A549 (cell line): ENCODE data around the gene KCNA1. TPM values are rescaled to one million over a fixed set of nuclear protein-coding genes. Genes with fewer than 3 reads are reported as not detected.

Source experiments
- ATAC-seq, 2 experiments: fragments of 200-7000 bp in 1 of 2; fragments of >200 bp in 1 of 2; cut with Nextera tagmentation in 1 of 2; cut with Tn5 transposase in 1 of 2; 3 replicates each; pipeline versions ENCODE4 v1.8.0 to v1.9.1; 2018 to 2020; ENCODE audit warnings: mild to moderate bottlenecking in 1 of 2, moderate library complexity in 1 of 2
- CTCF ChIA-PET: fragments of 300-600 bp; sonication (Branson Sonifier 250); formaldehyde crosslinking; extraction: SDS; loops from one replicate; lab custom pipeline; 2021; ENCODE audit warnings: antibody characterized with exemption, inconsistent platforms; lab: Yijun Ruan, JAX
- POLR2A ChIA-PET: fragments of 350-600 bp; formaldehyde crosslinking; extraction: SDS; loops from one replicate; lab custom pipeline; 2021; ENCODE audit warnings: antibody characterized with exemption, inconsistent platforms; lab: Yijun Ruan, JAX
- DNase-seq, 2 experiments: peaks; one replicate each; pipeline versions ENCODE4 v3.0.0 to v3.0.0-alpha.2; 2011 to 2016; ENCODE audit warnings: low read depth in 1 of 2, low spot score in 1 of 2
- FAIRE-seq: peaks from 2 replicates; lab custom pipeline; 2011; peaks lifted over from hg19 to GRCh38; lab: Jason Lieb, UNC
- H3K27ac ChIP-seq, 2 experiments: fragments of >200 bp; sonication (Bioruptor Twin); formaldehyde crosslinking; 3 replicates each; pipeline ENCODE4 v1.5.1; 2016 to 2017
- H3K4me1 ChIP-seq: fragments of >200 bp; sonication (Bioruptor Twin); formaldehyde crosslinking; 3 replicates; pipeline ENCODE4 v1.6.1; 2016
- H3K4me2 ChIP-seq: fragments of >200 bp; sonication (Bioruptor Twin); formaldehyde crosslinking; 3 replicates; pipeline ENCODE4 v1.6.1; 2016
- H3K4me3 ChIP-seq: fragments of >200 bp; sonication (Bioruptor Twin); formaldehyde crosslinking; 3 replicates; pipeline ENCODE4 v1.5.1; 2016
- H3K9me3 ChIP-seq: fragments of >200 bp; sonication (Bioruptor Twin); formaldehyde crosslinking; 3 replicates; pipeline ENCODE4 v1.6.1; 2016
- BHLHE40 ChIP-seq: IDR thresholded peaks from 2 replicates; pipeline ENCODE4 v1.6.1; 2012; ENCODE audit warnings: low read depth, low read length, inconsistent platforms
- CBX2 ChIP-seq: fragments of 200-600 bp; sonication (generic); IDR thresholded peaks from 2 replicates; pipeline ENCODE4 v1.6.1; 2016; ENCODE audit warnings: low read depth, mild to moderate bottlenecking, borderline replicate concordance
- CBX8 ChIP-seq: fragments of 200-600 bp; sonication (generic); IDR thresholded peaks from 2 replicates; pipeline ENCODE4 v1.6.1; 2016
- CHD2 ChIP-seq: fragments of 150-350 bp; IDR thresholded peaks from 2 replicates; pipeline ENCODE4 v1.6.1; 2014; ENCODE audit warnings: low read length; ENCODE audit not compliant: partially characterized antibody
- EHF ChIP-seq: fragments of 250-450 bp; sonication (Bioruptor Pico); IDR thresholded peaks from 2 replicates; pipeline ENCODE4 v1.5.0; 2020; ENCODE audit warnings: mild to moderate bottlenecking
- ESRRA ChIP-seq: fragments of 150-350 bp; IDR thresholded peaks from 2 replicates; pipeline ENCODE4 v1.6.1; 2014; ENCODE audit warnings: mild to moderate bottlenecking, low read length, borderline replicate concordance
- FOSL2 ChIP-seq, 2 experiments: fragments of 450-650 bp in 1 of 2; fragments of >200 bp in 1 of 2; sonication (Bioruptor Twin) in 1 of 2; formaldehyde crosslinking; IDR thresholded peaks; 2 replicates each; pipeline versions ENCODE4 v1.5.0 to v1.6.1; 2016 to 2020; ENCODE audit warnings: mild to moderate bottlenecking in 1 of 2, moderate library complexity in 1 of 2
- FOXS1 ChIP-seq: fragments of 250-450 bp; sonication (Bioruptor Pico); IDR thresholded peaks from 2 replicates; pipeline ENCODE4 v1.5.0; 2020; ENCODE audit warnings: mild to moderate bottlenecking, moderate library complexity
- HEYL ChIP-seq: fragments of 250-450 bp; sonication (Bioruptor Pico); IDR thresholded peaks from 2 replicates; pipeline ENCODE4 v1.8.0; 2021; ENCODE audit warnings: mild to moderate bottlenecking, moderate library complexity
- HOXB5 ChIP-seq: fragments of 250-450 bp; sonication (Bioruptor Pico); IDR thresholded peaks from 2 replicates; pipeline ENCODE4 v1.5.0; 2020; ENCODE audit warnings: mild to moderate bottlenecking, moderate library complexity
- JUNB ChIP-seq: fragments of >200 bp; sonication (Bioruptor Twin); formaldehyde crosslinking; IDR thresholded peaks from 2 replicates; pipeline ENCODE4 v1.6.1; 2016
- KDM1A ChIP-seq: fragments of 200-600 bp; sonication (generic); IDR thresholded peaks from 2 replicates; pipeline ENCODE4 v1.6.1; 2016; ENCODE audit warnings: low read depth, mild to moderate bottlenecking
- NFE2L2 ChIP-seq: fragments of 150-350 bp; conservative IDR thresholded peaks from 2 replicates; pipeline ENCODE4 v1.6.1; 2014; ENCODE audit warnings: low read length
- NPAS2 ChIP-seq: fragments of 250-450 bp; sonication (Bioruptor Pico); IDR thresholded peaks from 2 replicates; pipeline ENCODE4 v1.8.0; 2022; ENCODE audit warnings: mild to moderate bottlenecking, moderate library complexity, borderline replicate concordance
- POLR2A ChIP-seq: IDR thresholded peaks from 2 replicates; pipeline ENCODE4 v1.6.1; 2012; ENCODE audit warnings: mild to moderate bottlenecking, low read length
- RAD21 ChIP-seq, 2 experiments: fragments of >200 bp in 1 of 2; sonication (Bioruptor Twin) in 1 of 2; formaldehyde crosslinking in 1 of 2; IDR thresholded peaks in 1 of 2; conservative IDR thresholded peaks in 1 of 2; 2 replicates in 1 of 2; 3 replicates in 1 of 2; pipeline ENCODE4 v1.6.1; 2012 to 2018; ENCODE audit warnings: inconsistent platforms in 1 of 2
- RNF2 ChIP-seq: fragments of 200-600 bp; sonication (generic); IDR thresholded peaks from 2 replicates; pipeline ENCODE4 v1.6.1; 2016; ENCODE audit warnings: low read depth, mild to moderate bottlenecking, antibody characterized with exemption, moderate library complexity, borderline replicate concordance
- SREBF2 ChIP-seq: fragments of 450-650 bp; IDR thresholded peaks from 2 replicates; pipeline ENCODE4 v1.6.1; 2014; ENCODE audit warnings: mild to moderate bottlenecking, moderate library complexity
- ZC3H11A ChIP-seq: fragments of 450-650 bp; IDR thresholded peaks from 2 replicates; pipeline ENCODE4 v1.6.1; 2014; ENCODE audit warnings: antibody characterized with exemption, mild to moderate bottlenecking
- ZFP36 ChIP-seq: fragments of 450-650 bp; IDR thresholded peaks from 2 replicates; pipeline ENCODE4 v1.6.1; 2014; ENCODE audit warnings: borderline replicate concordance; ENCODE audit not compliant: partially characterized antibody
- WGBS: methylation state at CpG from one replicate; pipeline ENCODE4 v1.1.6; 2017; ENCODE audit errors: missing lambda C conversion rate; 5-methylcytosine and 5-hydroxymethylcytosine counted together
- polyA plus RNA-seq, 4 experiments: library from polyadenylated mRNA; depleted of rRNA in 3 of 4; stranded (reverse); fragments of >200 nt; fragmentation: RNase III in 1 of 4; extraction: RNeasy Plus Mini Kit Qiagen cat#74134 plus additional on column Dnase treatment in 1 of 4; gene quantifications; 2 replicates in 3 of 4; 3 replicates in 1 of 4; pipeline ENCODE4 v1.2.3, GENCODE V29; 2011 to 2017
- TF ChIP-seq, protein P1 (sequence below): IDR thresholded peaks from 2 replicates; pipeline ENCODE4 v1.6.1; 2012
- TF ChIP-seq, protein P2 (sequence below): fragments of 150-350 bp; IDR thresholded peaks from 2 replicates; pipeline ENCODE4 v1.6.1; 2014; ENCODE audit warnings: low read depth, mild to moderate bottlenecking, low read length
- TF ChIP-seq, protein P3 (sequence below): fragments of >200 bp; sonication (Bioruptor Twin); formaldehyde crosslinking; IDR thresholded peaks from 3 replicates; pipeline ENCODE4 v1.5.1; 2016
- TF ChIP-seq, protein P4 (sequence below): fragments of 450-650 bp; IDR thresholded peaks from 2 replicates; pipeline ENCODE4 v1.6.1; 2014; ENCODE audit warnings: antibody characterized with exemption
- TF ChIP-seq, protein P5 (sequence below): fragments of 250-450 bp; sonication (Bioruptor Pico); IDR thresholded peaks from 2 replicates; pipeline ENCODE4 v1.5.0; 2021; ENCODE audit warnings: mild to moderate bottlenecking, moderate library complexity, borderline replicate concordance

The KCNA1 gene
- polyA plus RNA-seq, 2 of the 4 experiments (the other 2 are of a cell fraction), result not detected

DNA sequence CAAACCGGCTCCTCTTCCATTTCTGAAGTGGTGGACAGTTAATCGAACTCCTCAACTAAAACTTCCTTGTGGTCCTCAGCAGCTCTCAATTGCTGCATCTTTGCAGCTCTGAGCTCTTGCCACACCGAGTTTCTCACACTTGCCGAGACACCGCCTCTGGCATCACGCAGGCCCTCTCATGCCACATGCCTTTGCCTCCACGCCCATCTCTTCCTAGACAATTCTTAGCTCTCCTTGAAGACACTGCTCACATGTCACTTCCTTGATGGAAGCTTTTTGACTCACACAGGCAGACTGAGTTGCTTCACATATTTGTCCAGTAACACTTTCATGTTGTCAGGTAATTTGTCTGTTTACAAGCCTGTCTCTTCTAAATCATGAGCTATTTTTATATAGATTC, 29.2 kb downstream of the KCNA1 start:
- H3K4me3 ChIP-seq, result no peak overlapping the region
- no peaks in the 10 kb centered on the region for H3K9me3 ChIP-seq
- H3K4me2 ChIP-seq, result no peak overlapping the region
- ATAC-seq (no peak), DNase-seq (no peak), FAIRE-seq (no peak)
- CTCF ChIA-PET, result interaction anchor here (0.6 to 1.6 kb wide), 4 partner anchors 11 to 140 kb away, joined by 3 to 4 read pairs (median 4); no protein-coding TSS in a partner anchor
- no peak overlapping the region for H3K27ac ChIP-seq
- no peak for TF ChIP-seq NFE2L2
- no peak for TF ChIP-seq EHF
- TF ChIP-seq BHLHE40, result no peak
- no peak for TF ChIP-seq ZFP36
- TF ChIP-seq POLR2A, result no peak
- TF ChIP-seq HEYL (CRISPR knock-in tag), result no peak
- no peak for TF ChIP-seq FOSL2 (IDR thresholded peaks at IDR 0.05)
- TF ChIP-seq FOSL2 (CRISPR knock-in tag; IDR thresholded peaks at IDR 0.05), result no peak
- 10% methylated on average over 7 of the region's 7 CpGs for WGBS
- POLR2A ChIA-PET, result no interaction called here
- no peaks in the 10 kb centered on the region for H3K4me1 ChIP-seq

DNA sequence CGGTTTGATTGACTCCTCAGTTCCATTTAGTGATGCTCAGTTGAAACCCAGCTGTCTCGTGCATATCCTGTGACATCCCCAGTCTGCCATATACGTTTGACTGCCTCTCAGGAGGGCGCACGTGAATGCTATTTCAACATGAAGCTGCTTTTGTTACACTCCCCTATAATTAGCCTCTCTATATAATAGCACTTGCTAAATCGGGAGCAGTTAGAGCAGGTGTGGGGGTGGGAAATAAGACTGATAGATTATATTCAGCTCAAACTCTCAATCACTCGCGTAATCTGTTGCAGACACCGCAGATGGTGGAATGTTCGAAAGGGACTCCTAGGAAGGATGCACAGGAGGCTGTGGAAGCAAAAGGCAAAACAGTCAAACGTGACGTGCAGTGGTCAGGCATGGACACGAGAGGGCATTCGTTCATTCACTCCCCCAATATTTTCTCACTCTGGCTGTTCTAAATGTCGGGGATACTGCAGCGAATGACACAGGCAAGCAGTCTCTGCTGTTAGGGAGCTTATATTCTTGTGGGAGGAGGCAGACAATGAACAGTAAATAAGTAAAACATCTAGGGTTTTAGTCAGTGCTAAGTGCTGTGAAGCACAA, 29.8 kb downstream of the KCNA1 start:
- Histone ChIP-seq H3K4me3 (no peak overlapping the region), H3K9me3 (no peaks in the 10 kb centered on the region), H3K4me2 (no peak overlapping the region), H3K27ac (no peak overlapping the region), H3K4me1 (no peaks in the 10 kb centered on the region)
- TF ChIP-seq, protein P1, sequence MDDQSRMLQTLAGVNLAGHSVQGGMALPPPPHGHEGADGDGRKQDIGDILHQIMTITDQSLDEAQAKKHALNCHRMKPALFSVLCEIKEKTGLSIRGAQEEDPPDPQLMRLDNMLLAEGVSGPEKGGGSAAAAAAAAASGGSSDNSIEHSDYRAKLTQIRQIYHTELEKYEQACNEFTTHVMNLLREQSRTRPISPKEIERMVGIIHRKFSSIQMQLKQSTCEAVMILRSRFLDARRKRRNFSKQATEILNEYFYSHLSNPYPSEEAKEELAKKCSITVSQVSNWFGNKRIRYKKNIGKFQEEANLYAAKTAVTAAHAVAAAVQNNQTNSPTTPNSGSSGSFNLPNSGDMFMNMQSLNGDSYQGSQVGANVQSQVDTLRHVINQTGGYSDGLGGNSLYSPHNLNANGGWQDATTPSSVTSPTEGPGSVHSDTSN, result no peak
- TF ChIP-seq NPAS2 (no peak), CBX8 (no peak), RAD21 (conservative IDR thresholded peaks at IDR 0.05 in 1 of 2, IDR thresholded peaks at IDR 0.05 in 1 of 2) (no peak)
- ATAC-seq, result no peak
- no peak for DNase-seq
- CTCF ChIA-PET, result interaction anchor here (1.2 kb wide), 2 partner anchors 80 to 139 kb away, joined by 3 to 4 read pairs; no protein-coding TSS in a partner anchor
- WGBS, result 22% methylated on average over 16 of the region's 16 CpGs
- POLR2A ChIA-PET, result no interaction called here
- no peak for FAIRE-seq

DNA sequence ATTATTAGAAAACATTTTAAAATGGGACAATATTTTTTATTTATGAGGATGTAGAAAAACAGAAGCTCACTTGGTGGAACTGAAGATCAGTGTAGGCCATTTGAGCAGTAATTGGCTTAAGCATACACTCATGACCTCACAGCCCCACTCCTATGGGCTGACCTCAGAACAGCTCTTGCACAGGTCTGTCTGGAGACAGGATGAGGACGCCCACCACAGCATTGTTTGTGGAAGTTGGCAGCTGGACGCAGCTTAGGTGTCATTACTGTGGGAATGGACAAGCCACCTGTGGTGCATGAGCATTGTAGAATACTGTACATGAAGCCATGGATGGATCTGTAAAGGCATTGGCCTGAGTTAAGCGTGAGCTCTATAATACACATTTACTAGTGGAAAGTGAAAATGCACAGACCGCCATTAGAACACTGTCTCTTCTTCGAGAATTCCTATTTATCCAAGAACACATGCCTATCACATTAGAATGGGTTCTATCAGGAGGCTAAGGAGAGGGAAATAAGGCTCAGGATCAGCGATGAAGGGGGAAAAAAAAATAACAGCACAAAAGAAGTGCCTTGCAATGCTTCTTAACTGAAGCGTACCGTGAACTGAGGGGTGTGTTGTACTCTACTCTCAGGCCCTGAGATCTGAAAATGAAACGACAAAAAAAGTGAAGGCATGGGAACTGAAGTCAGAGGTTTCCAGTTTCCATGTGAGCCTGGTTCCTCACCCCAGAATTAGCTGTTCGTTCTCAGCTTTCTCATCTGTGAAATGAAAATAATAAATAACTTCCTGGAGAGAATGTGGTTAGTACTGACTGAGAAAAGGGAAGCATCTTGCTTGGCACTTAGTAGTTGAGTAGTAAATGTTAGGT, 33.6 kb downstream of the KCNA1 start:
- ATAC-seq (no peak), DNase-seq (no peak), FAIRE-seq (no peak)
- 19% methylated on average over 10 of the region's 10 CpGs for WGBS
- no peak overlapping the region for H3K27ac ChIP-seq
- ChIA-PET POLR2A (no interaction called here), CTCF (interaction anchor here (1.3 kb wide), 1 partner anchor 88 kb away, joined by 4 read pairs; no protein-coding TSS in a partner anchor)
- no peaks in the 10 kb centered on the region for H3K4me1 ChIP-seq
- no peak overlapping the region for H3K4me2 ChIP-seq
- H3K4me3 ChIP-seq, result no peak overlapping the region
- no peak for TF ChIP-seq ZC3H11A
- TF ChIP-seq, protein P2, sequence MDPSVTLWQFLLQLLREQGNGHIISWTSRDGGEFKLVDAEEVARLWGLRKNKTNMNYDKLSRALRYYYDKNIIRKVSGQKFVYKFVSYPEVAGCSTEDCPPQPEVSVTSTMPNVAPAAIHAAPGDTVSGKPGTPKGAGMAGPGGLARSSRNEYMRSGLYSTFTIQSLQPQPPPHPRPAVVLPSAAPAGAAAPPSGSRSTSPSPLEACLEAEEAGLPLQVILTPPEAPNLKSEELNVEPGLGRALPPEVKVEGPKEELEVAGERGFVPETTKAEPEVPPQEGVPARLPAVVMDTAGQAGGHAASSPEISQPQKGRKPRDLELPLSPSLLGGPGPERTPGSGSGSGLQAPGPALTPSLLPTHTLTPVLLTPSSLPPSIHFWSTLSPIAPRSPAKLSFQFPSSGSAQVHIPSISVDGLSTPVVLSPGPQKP, result no peak
- TF ChIP-seq, protein P3, sequence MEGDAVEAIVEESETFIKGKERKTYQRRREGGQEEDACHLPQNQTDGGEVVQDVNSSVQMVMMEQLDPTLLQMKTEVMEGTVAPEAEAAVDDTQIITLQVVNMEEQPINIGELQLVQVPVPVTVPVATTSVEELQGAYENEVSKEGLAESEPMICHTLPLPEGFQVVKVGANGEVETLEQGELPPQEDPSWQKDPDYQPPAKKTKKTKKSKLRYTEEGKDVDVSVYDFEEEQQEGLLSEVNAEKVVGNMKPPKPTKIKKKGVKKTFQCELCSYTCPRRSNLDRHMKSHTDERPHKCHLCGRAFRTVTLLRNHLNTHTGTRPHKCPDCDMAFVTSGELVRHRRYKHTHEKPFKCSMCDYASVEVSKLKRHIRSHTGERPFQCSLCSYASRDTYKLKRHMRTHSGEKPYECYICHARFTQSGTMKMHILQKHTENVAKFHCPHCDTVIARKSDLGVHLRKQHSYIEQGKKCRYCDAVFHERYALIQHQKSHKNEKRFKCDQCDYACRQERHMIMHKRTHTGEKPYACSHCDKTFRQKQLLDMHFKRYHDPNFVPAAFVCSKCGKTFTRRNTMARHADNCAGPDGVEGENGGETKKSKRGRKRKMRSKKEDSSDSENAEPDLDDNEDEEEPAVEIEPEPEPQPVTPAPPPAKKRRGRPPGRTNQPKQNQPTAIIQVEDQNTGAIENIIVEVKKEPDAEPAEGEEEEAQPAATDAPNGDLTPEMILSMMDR, result no peak
- no peak for TF ChIP-seq KDM1A
- TF ChIP-seq SREBF2, result no peak
- no peak for TF ChIP-seq ESRRA
- TF ChIP-seq, protein P4, sequence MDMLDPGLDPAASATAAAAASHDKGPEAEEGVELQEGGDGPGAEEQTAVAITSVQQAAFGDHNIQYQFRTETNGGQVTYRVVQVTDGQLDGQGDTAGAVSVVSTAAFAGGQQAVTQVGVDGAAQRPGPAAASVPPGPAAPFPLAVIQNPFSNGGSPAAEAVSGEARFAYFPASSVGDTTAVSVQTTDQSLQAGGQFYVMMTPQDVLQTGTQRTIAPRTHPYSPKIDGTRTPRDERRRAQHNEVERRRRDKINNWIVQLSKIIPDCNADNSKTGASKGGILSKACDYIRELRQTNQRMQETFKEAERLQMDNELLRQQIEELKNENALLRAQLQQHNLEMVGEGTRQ, result no peak
- no peak for TF ChIP-seq RNF2
- TF ChIP-seq CBX8, result no peak
- no peak for TF ChIP-seq CHD2
- TF ChIP-seq CBX2, result no peak
- TF ChIP-seq, protein P5, sequence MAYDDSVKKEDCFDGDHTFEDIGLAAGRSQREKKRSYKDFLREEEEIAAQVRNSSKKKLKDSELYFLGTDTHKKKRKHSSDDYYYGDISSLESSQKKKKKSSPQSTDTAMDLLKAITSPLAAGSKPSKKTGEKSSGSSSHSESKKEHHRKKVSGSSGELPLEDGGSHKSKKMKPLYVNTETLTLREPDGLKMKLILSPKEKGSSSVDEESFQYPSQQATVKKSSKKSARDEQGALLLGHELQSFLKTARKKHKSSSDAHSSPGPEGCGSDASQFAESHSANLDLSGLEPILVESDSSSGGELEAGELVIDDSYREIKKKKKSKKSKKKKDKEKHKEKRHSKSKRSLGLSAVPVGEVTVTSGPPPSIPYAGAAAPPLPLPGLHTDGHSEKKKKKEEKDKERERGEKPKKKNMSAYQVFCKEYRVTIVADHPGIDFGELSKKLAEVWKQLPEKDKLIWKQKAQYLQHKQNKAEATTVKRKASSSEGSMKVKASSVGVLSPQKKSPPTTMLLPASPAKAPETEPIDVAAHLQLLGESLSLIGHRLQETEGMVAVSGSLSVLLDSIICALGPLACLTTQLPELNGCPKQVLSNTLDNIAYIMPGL (CRISPR knock-in tag), result no peak
- TF ChIP-seq JUNB, result no peak
- TF ChIP-seq FOXS1 (CRISPR knock-in tag), result no peak
- TF ChIP-seq HOXB5 (CRISPR knock-in tag), result no peak
- no peak for TF ChIP-seq EHF
- no peaks in the 10 kb centered on the region for H3K9me3 ChIP-seq
